GM21515 (cell line): Measurements from ENCODE around the gene ZBTB16.

Source experiments
- ATAC-seq: cut with Tn5 transposase; IDR thresholded peaks from one replicate; pipeline ENCODE4 v1.9.1; 2021; ENCODE audit not compliant: unreplicated experiment

The ZBTB16 gene

GRCh38 chr11:114099392-114100178 is 40.1 kb downstream of the ZBTB16 start:
- ATAC-seq = no peak

GRCh38 chr11:114102993-114103896 is 43.7 kb downstream of the ZBTB16 start:
- ATAC-seq = no peak

- no peak for ATAC-seq
These were observed 46.1 kb downstream of the ZBTB16 start for GRCh38 chr11:114105611-114106010.

- ATAC-seq = no peak
These were observed 46.5 kb downstream of the ZBTB16 start for GRCh38 chr11:114106047-114106446.

- ATAC-seq = no peak
These were observed 47.5 kb downstream of the ZBTB16 start for GRCh38 chr11:114106986-114107385.

- no peak for ATAC-seq
These were observed 49.1 kb downstream of the ZBTB16 start for GRCh38 chr11:114108501-114109205.

GRCh38 chr11:114109206-114110090 is 49.9 kb downstream of the ZBTB16 start:
- ATAC-seq = no peak

GRCh38 chr11:114110123-114110522 is 50.6 kb downstream of the ZBTB16 start:
- no peak for ATAC-seq

- no peak for ATAC-seq
These were observed 51.7 kb downstream of the ZBTB16 start for GRCh38 chr11:114110952-114111947.

- no peak for ATAC-seq
These were observed 56.0 kb downstream of the ZBTB16 start for GRCh38 chr11:114115451-114115928.

GRCh38 chr11:114116357-114116756 is 56.8 kb downstream of the ZBTB16 start:
- ATAC-seq = no peak

GRCh38 chr11:114116800-114117199 is 57.3 kb downstream of the ZBTB16 start:
- no peak for ATAC-seq

- ATAC-seq = no peak
These were observed 61.1 kb downstream of the ZBTB16 start for GRCh38 chr11:114120606-114121005.

- ATAC-seq = no peak
These were observed 61.6 kb downstream of the ZBTB16 start for GRCh38 chr11:114121138-114121537.

- no peak for ATAC-seq
These were observed 62.4 kb downstream of the ZBTB16 start for GRCh38 chr11:114121804-114122504.

- no peak for ATAC-seq
These were observed 63.2 kb downstream of the ZBTB16 start for GRCh38 chr11:114122686-114123085.

- no peak for ATAC-seq
These were observed 64.3 kb downstream of the ZBTB16 start for GRCh38 chr11:114123692-114124330.

- ATAC-seq = no peak
These were observed 65.2 kb downstream of the ZBTB16 start for GRCh38 chr11:114124601-114125144.
